IPS-NIHi7 (cell line): ENCODE data around the gene CTDSPL.
A peak's percentile ranks its signal among the peaks of the same experiment; 100 is the strongest.
"Not testable (repeated sequence)": the region's sequence is repeated elsewhere in the genome, so short reads cannot be mapped to it uniquely, and the experiment has no call there.

Experiments used
- DNase-seq: peaks from one replicate; pipeline ENCODE4 v3.0.0; 2012; ENCODE audit warnings: mixed read lengths; ENCODE audit errors: extremely low spot score

The CTDSPL gene

GRCh38 chr3:38018296-38019266, 156.9 kb downstream of the CTDSPL start:
- DNase-seq, result no peak

- no peak for DNase-seq
Measured at GRCh38 chr3:38019658-38020341, 158.1 kb downstream of the CTDSPL start.

- DNase-seq, result no peak
Measured at GRCh38 chr3:38020342-38020726, 158.7 kb downstream of the CTDSPL start.

GRCh38 chr3:38021196-38021595, 159.5 kb downstream of the CTDSPL start:
- no peak for DNase-seq

GRCh38 chr3:38022301-38022700, 160.6 kb downstream of the CTDSPL start:
- DNase-seq, result no peak

GRCh38 chr3:38022896-38023709, 161.4 kb downstream of the CTDSPL start:
- DNase-seq, result no peak

- DNase-seq, result no peak
Measured at GRCh38 chr3:38026856-38027255, 165.2 kb downstream of the CTDSPL start.

- no peak for DNase-seq
Measured at GRCh38 chr3:38027466-38028465, 166.1 kb downstream of the CTDSPL start.

GRCh38 chr3:38028621-38029361, 167.1 kb downstream of the CTDSPL start:
- DNase-seq, result no peak

GRCh38 chr3:38029400-38030125, 167.9 kb downstream of the CTDSPL start, which contains the start of gene PLCD1:
Gene PLCD1, minus strand, starts transcription at chr3:38029642. Its CDS starts 103 bp downstream, at chr3:38029539.
- peak; percentile 93 for DNase-seq

- DNase-seq, result no peak
Measured at GRCh38 chr3:38030126-38031021, 168.7 kb downstream of the CTDSPL start.

GRCh38 chr3:38031022-38031994, 169.6 kb downstream of the CTDSPL start:
- DNase-seq, result no peak

- no peak for DNase-seq
Measured at GRCh38 chr3:38032328-38032865, 170.7 kb downstream of the CTDSPL start.

- DNase-seq, result not testable (repeated sequence)
Measured at GRCh38 chr3:38033586-38033985, 171.9 kb downstream of the CTDSPL start.
